CD14-positive monocyte (primary cell): ENCODE results near the gene FEM1C. TPM values are rescaled to one million over a fixed set of nuclear protein-coding genes. Genes with fewer than 3 reads are reported as not detected.

ENCODE experiments used
- DNase-seq, 3 donors: peaks; one replicate each; pipeline ENCODE4 v3.0.0-alpha.2; 2011 to 2022
- H2AFZ ChIP-seq: 2 replicates; pipeline ENCODE4 v1.6.0; 2012; ENCODE audit warnings: mild to moderate bottlenecking, low read depth, low read length, inconsistent platforms; ENCODE audit not compliant: insufficient read depth, poor library complexity, severe bottlenecking
- H3K27ac ChIP-seq, 2 donors: 1 replicate in 1 of 2; 2 replicates in 1 of 2; pipeline ENCODE4 v1.5.1; 2012 to 2013; ENCODE audit warnings: low read length in 2 of 2, control low read depth in 1 of 2, inconsistent platforms in 1 of 2, low read depth in 1 of 2, mild to moderate bottlenecking in 1 of 2
- H3K27me3 ChIP-seq, 2 donors: one replicate each; pipeline versions ENCODE4 v1.6.0 to v1.6.1; 2011 to 2013; ENCODE audit warnings: low read length in 2 of 2; ENCODE audit not compliant: control insufficient read depth in 2 of 2, insufficient read depth in 2 of 2
- H3K36me3 ChIP-seq, 2 donors: replicated peaks in 1 of 2; 1 replicate in 1 of 2; 2 replicates in 1 of 2; pipeline versions ENCODE4 v1.5.1 to v1.6.1; 2012 to 2013; ENCODE audit warnings: low read length in 2 of 2, control low read depth in 1 of 2, inconsistent platforms in 1 of 2, mild to moderate bottlenecking in 1 of 2; ENCODE audit not compliant: insufficient read depth in 2 of 2, control insufficient read depth in 1 of 2
- H3K4me1 ChIP-seq, 2 donors: 1 replicate in 1 of 2; 2 replicates in 1 of 2; pipeline versions ENCODE4 v1.5.1 to v1.6.1; 2012 to 2013; ENCODE audit warnings: low read length in 2 of 2, control low read depth in 1 of 2, inconsistent platforms in 1 of 2, mild to moderate bottlenecking in 1 of 2, moderate library complexity in 1 of 2; ENCODE audit not compliant: insufficient read depth in 2 of 2, control insufficient read depth in 1 of 2
- H3K4me2 ChIP-seq: replicated peaks from 2 replicates; pipeline ENCODE3; 2012; ENCODE audit warnings: low read length, moderate library complexity, mild to moderate bottlenecking; ENCODE audit not compliant: poor library complexity, severe bottlenecking; ENCODE audit errors: extremely low read depth
- H3K4me3 ChIP-seq, 3 experiments: fragments of 200-600 bp in 1 of 3; sonication (generic) in 1 of 3; replicated peaks in 1 of 3; 1 replicate in 2 of 3; 2 replicates in 1 of 3; pipeline ENCODE4 v1.5.1; 2011 to 2013; ENCODE audit warnings: low read length in 3 of 3, mild to moderate bottlenecking in 3 of 3, control low read depth in 2 of 3, low read depth in 2 of 3, inconsistent platforms in 1 of 3, moderate library complexity in 1 of 3
- H3K79me2 ChIP-seq: 2 replicates; pipeline ENCODE4 v1.6.0; 2012; ENCODE audit warnings: mild to moderate bottlenecking, control low read depth, inconsistent platforms, low read length, moderate library complexity; ENCODE audit not compliant: insufficient read depth
- H3K9ac ChIP-seq: 2 replicates; pipeline ENCODE4 v1.6.0; 2017; ENCODE audit warnings: low read length, mild to moderate bottlenecking; ENCODE audit not compliant: insufficient read depth, poor library complexity, severe bottlenecking
- H3K9me3 ChIP-seq, 2 donors: replicated peaks in 1 of 2; 1 replicate in 1 of 2; 2 replicates in 1 of 2; pipeline versions ENCODE4 v1.5.1 to v1.6.1; 2012 to 2013; ENCODE audit warnings: low read length in 2 of 2, control low read depth in 1 of 2; ENCODE audit not compliant: control insufficient read depth in 1 of 2, insufficient read depth in 1 of 2
- H4K20me1 ChIP-seq: 2 replicates; pipeline ENCODE4 v1.6.0; 2012; ENCODE audit warnings: mild to moderate bottlenecking, low read length, control low read depth, moderate library complexity; ENCODE audit not compliant: insufficient read depth
- H3K27ac Mint-ChIP-seq, 7 donors: one replicate each; pipeline ENCODE4 v1.8.0; 2020; ENCODE audit warnings: mild to moderate bottlenecking in 7 of 7, mixed read lengths in 7 of 7, moderate library complexity in 6 of 7, inconsistent platforms in 2 of 7
- H3K27me3 Mint-ChIP-seq, 3 donors: one replicate each; pipeline ENCODE4 v1.8.0; 2021 to 2022; ENCODE audit warnings: low read depth in 3 of 3, mild to moderate bottlenecking in 3 of 3, mixed read lengths in 3 of 3, moderate library complexity in 3 of 3, inconsistent platforms in 1 of 3
- H3K36me3 Mint-ChIP-seq, 2 donors: one replicate each; pipeline ENCODE4 v1.8.0; 2020; ENCODE audit warnings: mixed read lengths in 2 of 2, inconsistent platforms in 1 of 2, mild to moderate bottlenecking in 1 of 2
- H3K4me1 Mint-ChIP-seq: one replicate; pipeline ENCODE4 v1.8.0; 2020; ENCODE audit warnings: mild to moderate bottlenecking, mixed read lengths
- H3K4me3 Mint-ChIP-seq, 2 donors: one replicate each; pipeline ENCODE4 v1.8.0; 2020; ENCODE audit warnings: mild to moderate bottlenecking in 2 of 2, mixed read lengths in 2 of 2, moderate library complexity in 1 of 2
- H3K9me3 Mint-ChIP-seq, 7 donors: one replicate each; pipeline ENCODE4 v1.8.0; 2020 to 2022; ENCODE audit warnings: mixed read lengths in 7 of 7, mild to moderate bottlenecking in 6 of 7, moderate library complexity in 6 of 7, inconsistent platforms in 2 of 7
- CTCF ChIP-seq: fragments of 200-600 bp; IDR thresholded peaks from one replicate; pipeline ENCODE4 v1.8.0; 2022; ENCODE audit warnings: antibody characterized with exemption, mild to moderate bottlenecking
- WGBS: methylation state at CpG from one replicate; pipeline ENCODE4 v1.1.5; 2013; ENCODE audit warnings: missing lambda C conversion rate; ENCODE audit not compliant: insufficient coverage; 5-methylcytosine and 5-hydroxymethylcytosine counted together
- intact Hi-C, 2 donors: fragments of 100-400 bp; cut with micrococcal nuclease; formaldehyde crosslinking; loops; one replicate each; pipeline versions ENCODE4 v1.15.0 to v1.15.1; 2023
- polyA plus RNA-seq, 3 donors: library from polyadenylated mRNA; depleted of rRNA in 1 of 3; unstranded in 2 of 3; stranded (reverse) in 1 of 3; fragments of 300-500 nt in 2 of 3; fragments of >200 nt in 1 of 3; fragmentation: Illumina TruSeq in 2 of 3; gene quantifications; 1 replicate in 2 of 3; 2 replicates in 1 of 3; pipeline ENCODE4 v1.2.3, GENCODE V29; 2012 to 2021

Gene FEM1C
- polyA plus RNA-seq, 3 donors: 2.5 to 18.2 (median 2.6) TPM

- Histone ChIP-seq H3K9ac (no peak overlapping the region), H2AFZ (no peak overlapping the region), H3K9me3 (peaks cover 0 to 3% of the 10 kb centered on the region in 2 donors), H3K4me2 (no peak overlapping the region), H3K79me2 (no peaks in the 10 kb centered on the region), H3K4me1 (no peaks in the 10 kb centered on the region), H4K20me1 (no peaks in the 10 kb centered on the region), H3K36me3 (no peaks in the 10 kb centered on the region), H3K27me3 (no peaks in the 10 kb centered on the region), H3K27ac (no peak overlapping the region), H3K4me3 (no peak overlapping the region)
- WGBS: no CpG with 5 or more reads among the region's 1 CpG
- no peak overlapping the region for H3K4me3 Mint-ChIP-seq
- peaks cover 2 to 4% (median 3%) of the 10 kb centered on the region in 3 donors for H3K27me3 Mint-ChIP-seq
- intact Hi-C loops: no loop called here
- DNase-seq: no peak
- no peak overlapping the region for H3K27ac Mint-ChIP-seq
- TF ChIP-seq CTCF: no peak
- H3K36me3 Mint-ChIP-seq: no peaks in the 10 kb centered on the region
- peaks cover 0 to 11% (median 6%) of the 10 kb centered on the region in 7 donors for H3K9me3 Mint-ChIP-seq
- H3K4me1 Mint-ChIP-seq: no peaks in the 10 kb centered on the region
Observed at GRCh38 chr5:115503420-115503819, 41.2 kb downstream of the FEM1C start.

- Histone ChIP-seq H3K27me3 (peaks cover 0 to 3% of the 10 kb centered on the region in 2 donors), H3K4me3 (no peak overlapping the region), H3K4me2 (no peak overlapping the region), H3K4me1 (no peaks in the 10 kb centered on the region), H3K27ac (no peak overlapping the region), H3K9ac (no peak overlapping the region), H2AFZ (no peak overlapping the region), H3K9me3 (peaks cover 0 to 3% of the 10 kb centered on the region in 2 donors), H3K36me3 (no peaks in the 10 kb centered on the region), H4K20me1 (no peaks in the 10 kb centered on the region), H3K79me2 (no peaks in the 10 kb centered on the region)
- Mint-ChIP-seq H3K4me3 (no peak overlapping the region), H3K27ac (no peak overlapping the region), H3K4me1 (no peaks in the 10 kb centered on the region), H3K9me3 (peaks cover 2 to 13% (median 8%) of the 10 kb centered on the region in 7 donors), H3K27me3 (peaks cover 2 to 7% (median 4%) of the 10 kb centered on the region in 3 donors), H3K36me3 (no peaks in the 10 kb centered on the region)
- no peak for DNase-seq
- no CpG with 5 or more reads among the region's 3 CpGs for whole genome bisulfite sequencing
- intact Hi-C loops: no loop called here
- no peak for TF ChIP-seq CTCF
Observed at GRCh38 chr5:115501464-115502210, 42.9 kb downstream of the FEM1C start.
